ENCODE measurements around the gene PRSS27.
"Not testable (repeated sequence)": the region's sequence is repeated elsewhere in the genome, so short reads cannot be mapped to it uniquely, and the experiment has no call there.

PRSS27 gene

GRCh38 chr16:2704983-2705275 is 15.1 kb downstream of the PRSS27 start:
- Mint-ChIP-seq H3K27ac (no peak overlapping the region), H3K27me3 (no peaks in the 10 kb centered on the region), H3K9me3 (no peaks in the 10 kb centered on the region), H3K4me3 (no peak overlapping the region), H3K36me3 (ENCODE audit: low read depth) (peaks cover 100% of the 10 kb centered on the region), H3K4me1 (ENCODE audit: low read depth) (no peaks in the 10 kb centered on the region)
- intact Hi-C loops (cut with micrococcal nuclease) = no loop called here

GRCh38 chr16:2704166-2704982 is 15.7 kb downstream of the PRSS27 start:
- no peaks in the 10 kb centered on the region for H3K27me3 Mint-ChIP-seq

GRCh38 chr16:2702871-2703745 is 16.9 kb downstream of the PRSS27 start:
- Mint-ChIP-seq H3K4me3 (no peak overlapping the region), H3K9me3 (no peaks in the 10 kb centered on the region), H3K4me1 (ENCODE audit: low read depth) (no peaks in the 10 kb centered on the region), H3K27ac (no peak overlapping the region), H3K27me3 (no peaks in the 10 kb centered on the region), H3K36me3 (ENCODE audit: low read depth) (peaks cover 100% of the 10 kb centered on the region)
- intact Hi-C loops (cut with micrococcal nuclease) = no loop called here

More at GRCh38 chr16:2704166-2704982, 15.7 kb downstream of the PRSS27 start:
- Mint-ChIP-seq H3K4me3 (no peak overlapping the region), H3K4me1 (ENCODE audit: low read depth) (no peaks in the 10 kb centered on the region), H3K27ac (no peak overlapping the region), H3K36me3 (ENCODE audit: low read depth) (peaks cover 100% of the 10 kb centered on the region), H3K9me3 (no peaks in the 10 kb centered on the region)
- intact Hi-C loops (cut with micrococcal nuclease) = no loop called here

- Mint-ChIP-seq H3K36me3 (ENCODE audit: low read depth) (peaks cover 100% of the 10 kb centered on the region), H3K4me3 (no peak overlapping the region), H3K9me3 (no peaks in the 10 kb centered on the region), H3K4me1 (ENCODE audit: low read depth) (no peaks in the 10 kb centered on the region), H3K27ac (no peak overlapping the region), H3K27me3 (no peaks in the 10 kb centered on the region)
- intact Hi-C loops (cut with micrococcal nuclease) = no loop called here
Observed at GRCh38 chr16:2702438-2702825, 17.6 kb downstream of the PRSS27 start.

- H3K4me1 Mint-ChIP-seq (ENCODE audit: low read depth) = no peaks in the 10 kb centered on the region
- H3K9me3 Mint-ChIP-seq = no peaks in the 10 kb centered on the region
- no peaks in the 10 kb centered on the region for H3K27me3 Mint-ChIP-seq
- intact Hi-C loops (cut with micrococcal nuclease) = no loop called here
- H3K36me3 Mint-ChIP-seq (ENCODE audit: low read depth) = peaks cover 100% of the 10 kb centered on the region
- no peak overlapping the region for H3K4me3 Mint-ChIP-seq
- no peak overlapping the region for H3K27ac Mint-ChIP-seq
Observed at GRCh38 chr16:2701713-2702437, 18.1 kb downstream of the PRSS27 start.

GRCh38 chr16:2701272-2701671 is 18.8 kb downstream of the PRSS27 start:
- H3K36me3 Mint-ChIP-seq (ENCODE audit: low read depth) = peaks cover 100% of the 10 kb centered on the region
- intact Hi-C loops (cut with micrococcal nuclease) = no loop called here

GRCh38 chr16:2700786-2701185 is 19.2 kb downstream of the PRSS27 start:
- intact Hi-C loops (cut with micrococcal nuclease) = no loop called here
- Mint-ChIP-seq H3K4me3 (no peak overlapping the region), H3K27me3 (no peaks in the 10 kb centered on the region), H3K9me3 (no peaks in the 10 kb centered on the region), H3K27ac (no peak overlapping the region), H3K4me1 (ENCODE audit: low read depth) (no peaks in the 10 kb centered on the region), H3K36me3 (ENCODE audit: low read depth) (peaks cover 95% of the 10 kb centered on the region)

More at GRCh38 chr16:2701272-2701671, 18.8 kb downstream of the PRSS27 start:
- Mint-ChIP-seq H3K9me3 (no peaks in the 10 kb centered on the region), H3K4me1 (ENCODE audit: low read depth) (no peaks in the 10 kb centered on the region), H3K27ac (no peak overlapping the region), H3K4me3 (no peak overlapping the region), H3K27me3 (no peaks in the 10 kb centered on the region)

- Mint-ChIP-seq H3K36me3 (ENCODE audit: low read depth) (peaks cover 87% of the 10 kb centered on the region), H3K27me3 (no peaks in the 10 kb centered on the region), H3K9me3 (no peaks in the 10 kb centered on the region), H3K27ac (no peak overlapping the region), H3K4me3 (no peak overlapping the region), H3K4me1 (ENCODE audit: low read depth) (no peaks in the 10 kb centered on the region)
- intact Hi-C loops (cut with micrococcal nuclease) = no loop called here
Observed at GRCh38 chr16:2699791-2700600, 20.0 kb downstream of the PRSS27 start.

GRCh38 chr16:2698965-2699750 is 20.9 kb downstream of the PRSS27 start:
- intact Hi-C loops (cut with micrococcal nuclease) = no loop called here
- Mint-ChIP-seq H3K36me3 (ENCODE audit: low read depth) (peaks cover 79% of the 10 kb centered on the region), H3K9me3 (no peaks in the 10 kb centered on the region), H3K27me3 (no peaks in the 10 kb centered on the region), H3K4me1 (ENCODE audit: low read depth) (no peaks in the 10 kb centered on the region), H3K27ac (no peak overlapping the region), H3K4me3 (no peak overlapping the region)

GRCh38 chr16:2698103-2698870 is 21.7 kb downstream of the PRSS27 start:
- Mint-ChIP-seq H3K27ac (no peak overlapping the region), H3K9me3 (no peaks in the 10 kb centered on the region), H3K4me3 (no peak overlapping the region), H3K4me1 (ENCODE audit: low read depth) (peaks cover 5% of the 10 kb centered on the region), H3K36me3 (ENCODE audit: low read depth) (peaks cover 75% of the 10 kb centered on the region), H3K27me3 (no peaks in the 10 kb centered on the region)
- intact Hi-C loops (cut with micrococcal nuclease) = no loop called here

- Mint-ChIP-seq H3K9me3 (no peaks in the 10 kb centered on the region), H3K27ac (no peak overlapping the region), H3K36me3 (ENCODE audit: low read depth) (peaks cover 75% of the 10 kb centered on the region), H3K27me3 (no peaks in the 10 kb centered on the region), H3K4me3 (no peak overlapping the region), H3K4me1 (ENCODE audit: low read depth) (peaks cover 13% of the 10 kb centered on the region)
- intact Hi-C loops (cut with micrococcal nuclease) = no loop called here
Observed at GRCh38 chr16:2697401-2697948, 22.5 kb downstream of the PRSS27 start.

GRCh38 chr16:2696601-2697250 is 23.3 kb downstream of the PRSS27 start:
- intact Hi-C loops (cut with micrococcal nuclease); H3K27ac Mint-ChIP-seq; H3K27me3 Mint-ChIP-seq; H3K9me3 Mint-ChIP-seq; H3K4me3 Mint-ChIP-seq: not testable (repeated sequence)
- Mint-ChIP-seq H3K4me1 (ENCODE audit: low read depth) (peaks cover 20% of the 10 kb centered on the region), H3K36me3 (ENCODE audit: low read depth) (peaks cover 75% of the 10 kb centered on the region)

All from dendritic cell treated with granulocyte-macrophage colony-stimulating factor and Interleukin-4, amounts not matched to agents 40 ng/mL and 50 ng/mL, for 4 days (primary cell).